GM12872 (cell line): Measurements from ENCODE around the gene EEF2KMT.

Experiments used
- CTCF ChIP-seq: IDR thresholded peaks from 3 replicates; pipeline ENCODE4 v1.5.1; 2011; ENCODE audit warnings: low read depth, mild to moderate bottlenecking, low read length, moderate library complexity; ENCODE audit not compliant: insufficient read depth

The EEF2KMT gene

GRCh38 chr16:5073279-5073629 is 24.3 kb downstream of the EEF2KMT start:
- TF ChIP-seq CTCF, result no peak

GRCh38 chr16:5072334-5073278 is 25.0 kb downstream of the EEF2KMT start:
- TF ChIP-seq CTCF, result no peak

GRCh38 chr16:5071681-5072333 is 25.8 kb downstream of the EEF2KMT start, which contains the start of gene ALG1:
TSS of gene ALG1 (plus strand) at chr16:5071843. CDS start at chr16:5071850, 7 bp downstream.
- no peak for TF ChIP-seq CTCF

GRCh38 chr16:5071341-5071680 is 26.3 kb downstream of the EEF2KMT start:
- TF ChIP-seq CTCF, result no peak

- TF ChIP-seq CTCF, result no peak
Observed at GRCh38 chr16:5070431-5071186, 27.0 kb downstream of the EEF2KMT start.

GRCh38 chr16:5069854-5070253 is 27.7 kb downstream of the EEF2KMT start:
- no peak for TF ChIP-seq CTCF

- TF ChIP-seq CTCF, result no peak
Observed at GRCh38 chr16:5069048-5069447, 28.5 kb downstream of the EEF2KMT start.
